ENCODE measurements around the gene SMARCD3. TPM values are rescaled to one million over a fixed set of nuclear protein-coding genes. Genes with fewer than 3 reads are reported as not detected.

Gene SMARCD3
- polyA plus RNA-seq, 3 donors = 104 to 183 (median 112) TPM

DNA sequence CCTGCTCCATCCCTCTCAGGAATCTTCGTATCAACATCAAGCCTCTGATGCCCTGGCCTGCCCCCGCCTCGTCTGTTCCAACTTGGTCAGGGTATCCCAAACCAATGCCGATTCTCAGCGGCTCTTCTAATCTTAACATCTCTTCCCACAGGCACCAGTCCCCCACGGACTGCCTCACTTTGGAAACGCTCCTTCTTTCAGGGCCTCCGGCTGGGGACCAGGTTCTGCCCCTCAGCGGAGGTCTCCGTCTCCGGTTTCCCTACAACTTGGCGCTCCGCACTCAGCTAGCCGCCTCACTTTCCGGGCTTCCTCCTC, 22.0 kb downstream of the SMARCD3 start:
- Histone ChIP-seq H3K9me3 (replicated peaks in 1 of 2; ENCODE audit: control insufficient read depth in 1 of 2, insufficient read depth in 1 of 2, low read length in 2 of 2) (no peaks in the 10 kb centered on the region), H3K4me2 (replicated peaks; ENCODE audit: extremely low read depth, low read length, poor library complexity, severe bottlenecking) (peak overlapping the region; percentile 97), H3K27ac (ENCODE audit: low read depth in 1 of 2, low read length in 2 of 2) (peak overlapping the region; percentile 51 to 85), H3K4me3 (replicated peaks in 1 of 3; ENCODE audit: low read depth in 2 of 3, low read length in 3 of 3) (peak overlapping the region; percentile 47 to 94 (median 51)), H3K4me1 (ENCODE audit: control insufficient read depth in 1 of 2, insufficient read depth in 2 of 2, low read length in 2 of 2) (peaks cover 23 to 28% of the 10 kb centered on the region in 2 donors), H4K20me1 (ENCODE audit: insufficient read depth, low read length) (no peaks in the 10 kb centered on the region), H2AFZ (ENCODE audit: insufficient read depth, low read depth, low read length, poor library complexity, severe bottlenecking) (peak overlapping the region; percentile 100), H3K79me2 (ENCODE audit: insufficient read depth, low read length) (peaks cover 19% of the 10 kb centered on the region), H3K36me3 (replicated peaks in 1 of 2; ENCODE audit: control insufficient read depth in 1 of 2, insufficient read depth in 2 of 2, low read length in 2 of 2) (peaks cover 34 to 37% of the 10 kb centered on the region in 2 donors), H3K9ac (ENCODE audit: insufficient read depth, low read length, poor library complexity, severe bottlenecking) (peak overlapping the region; percentile 71), H3K27me3 (ENCODE audit: control insufficient read depth in 2 of 2, insufficient read depth in 2 of 2, low read length in 2 of 2) (no peaks in the 10 kb centered on the region)
- DNase-seq = no peak
- TF ChIP-seq, protein P1, sequence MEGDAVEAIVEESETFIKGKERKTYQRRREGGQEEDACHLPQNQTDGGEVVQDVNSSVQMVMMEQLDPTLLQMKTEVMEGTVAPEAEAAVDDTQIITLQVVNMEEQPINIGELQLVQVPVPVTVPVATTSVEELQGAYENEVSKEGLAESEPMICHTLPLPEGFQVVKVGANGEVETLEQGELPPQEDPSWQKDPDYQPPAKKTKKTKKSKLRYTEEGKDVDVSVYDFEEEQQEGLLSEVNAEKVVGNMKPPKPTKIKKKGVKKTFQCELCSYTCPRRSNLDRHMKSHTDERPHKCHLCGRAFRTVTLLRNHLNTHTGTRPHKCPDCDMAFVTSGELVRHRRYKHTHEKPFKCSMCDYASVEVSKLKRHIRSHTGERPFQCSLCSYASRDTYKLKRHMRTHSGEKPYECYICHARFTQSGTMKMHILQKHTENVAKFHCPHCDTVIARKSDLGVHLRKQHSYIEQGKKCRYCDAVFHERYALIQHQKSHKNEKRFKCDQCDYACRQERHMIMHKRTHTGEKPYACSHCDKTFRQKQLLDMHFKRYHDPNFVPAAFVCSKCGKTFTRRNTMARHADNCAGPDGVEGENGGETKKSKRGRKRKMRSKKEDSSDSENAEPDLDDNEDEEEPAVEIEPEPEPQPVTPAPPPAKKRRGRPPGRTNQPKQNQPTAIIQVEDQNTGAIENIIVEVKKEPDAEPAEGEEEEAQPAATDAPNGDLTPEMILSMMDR (IDR thresholded peaks at IDR 0.05) = no peak
- Mint-ChIP-seq H3K4me3 (peak overlapping the region; percentile 93 to 96), H3K36me3 (peaks cover 34 to 39% of the 10 kb centered on the region in 2 donors), H3K27me3 (ENCODE audit: low read depth in 3 of 3) (peaks cover 0 to 3% (median 0%) of the 10 kb centered on the region in 3 donors), H3K4me1 (peaks cover 28% of the 10 kb centered on the region), H3K27ac (peak overlapping the region; percentile 90 to 97 (median 93)), H3K9me3 (no peaks in the 10 kb centered on the region)
- 4% methylated on average over 14 of the region's 15 CpGs for WGBS (ENCODE audit: insufficient coverage)
- intact Hi-C loops (cut with micrococcal nuclease) = loop anchor here (2.0 to 10.0 kb wide), 3 partner anchors 16 to 288 kb away; partner anchors contain the start of gene RHEB (in 1 of the 2)

DNA sequence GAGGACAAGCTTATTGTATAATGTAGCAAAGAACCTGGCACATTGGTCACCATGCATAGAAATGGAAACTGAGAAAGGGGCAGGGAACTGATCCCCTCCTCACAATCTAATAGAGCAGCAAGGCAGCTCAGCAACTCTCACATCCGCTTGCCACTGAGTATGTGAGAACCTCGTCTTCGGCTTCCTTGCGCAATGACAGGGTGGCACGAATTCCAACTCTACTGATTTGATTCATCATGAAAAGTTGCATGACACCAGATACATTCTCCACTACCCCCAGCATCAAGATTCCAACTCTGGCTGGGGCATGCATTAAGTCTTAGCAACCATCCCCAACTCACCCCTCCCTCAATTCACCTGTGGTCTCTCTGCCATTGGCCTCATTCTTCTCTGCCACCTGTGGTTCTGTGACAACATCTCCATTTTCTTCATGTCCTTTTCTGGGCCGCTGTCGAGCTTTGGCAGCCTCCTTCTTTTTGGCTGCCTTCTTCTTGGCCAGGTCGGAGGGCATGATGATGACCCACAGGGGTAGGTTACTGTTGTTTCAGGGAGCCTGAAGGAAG, 22.5 kb downstream of the SMARCD3 start:
- TF ChIP-seq, protein P1 (IDR thresholded peaks at IDR 0.05) = no peak
- DNase-seq = peak; percentile 58 to 86 (median 73)

More for the DNA sequence above, 22.5 kb downstream of the SMARCD3 start:
- Mint-ChIP-seq H3K27me3 (ENCODE audit: low read depth in 3 of 3) (peaks cover 0 to 3% (median 0%) of the 10 kb centered on the region in 3 donors), H3K27ac (peak overlapping the region; percentile 90 to 97 (median 93)), H3K36me3 (peaks cover 36 to 44% of the 10 kb centered on the region in 2 donors), H3K4me1 (peaks cover 27% of the 10 kb centered on the region), H3K9me3 (no peaks in the 10 kb centered on the region), H3K4me3 (peak overlapping the region; percentile 93 to 96)
- Histone ChIP-seq H3K27ac (ENCODE audit: low read depth in 1 of 2, low read length in 2 of 2) (peak overlapping the region; percentile 51 to 85), H2AFZ (ENCODE audit: insufficient read depth, low read depth, low read length, poor library complexity, severe bottlenecking) (peak overlapping the region; percentile 100), H3K4me1 (ENCODE audit: control insufficient read depth in 1 of 2, insufficient read depth in 2 of 2, low read length in 2 of 2) (peaks cover 23 to 27% of the 10 kb centered on the region in 2 donors), H3K9me3 (replicated peaks in 1 of 2; ENCODE audit: control insufficient read depth in 1 of 2, insufficient read depth in 1 of 2, low read length in 2 of 2) (no peaks in the 10 kb centered on the region), H3K9ac (ENCODE audit: insufficient read depth, low read length, poor library complexity, severe bottlenecking) (peak overlapping the region; percentile 71), H3K79me2 (ENCODE audit: insufficient read depth, low read length) (peaks cover 19% of the 10 kb centered on the region), H4K20me1 (ENCODE audit: insufficient read depth, low read length) (no peaks in the 10 kb centered on the region), H3K4me3 (replicated peaks in 1 of 3; ENCODE audit: low read depth in 2 of 3, low read length in 3 of 3) (peak overlapping the region; percentile 47 to 94 (median 51)), H3K4me2 (replicated peaks; ENCODE audit: extremely low read depth, low read length, poor library complexity, severe bottlenecking) (peak overlapping the region; percentile 97), H3K27me3 (ENCODE audit: control insufficient read depth in 2 of 2, insufficient read depth in 2 of 2, low read length in 2 of 2) (no peaks in the 10 kb centered on the region), H3K36me3 (replicated peaks in 1 of 2; ENCODE audit: control insufficient read depth in 1 of 2, insufficient read depth in 2 of 2, low read length in 2 of 2) (peaks cover 36 to 41% of the 10 kb centered on the region in 2 donors)
- intact Hi-C loops (cut with micrococcal nuclease) = loop anchor here (2.0 to 10.0 kb wide), 3 partner anchors 17 to 289 kb away; partner anchors contain the start of gene RHEB (in 1 of the 2)
- 18% methylated on average over 5 of the region's 8 CpGs for WGBS (ENCODE audit: insufficient coverage)

Data from CD14-positive monocyte (primary cell).